GM12872 (cell line): ENCODE results near the gene ZNF143.

Source experiments
- CTCF ChIP-seq: IDR thresholded peaks from 3 replicates; pipeline ENCODE4 v1.5.1; 2011; ENCODE audit warnings: low read depth, mild to moderate bottlenecking, low read length, moderate library complexity; ENCODE audit not compliant: insufficient read depth

The ZNF143 gene

GRCh38 chr11:9460322-9461062 is at the start of gene ZNF143:
ZNF143 (plus strand) TSS chr11:9461012; CDS start chr11:9471309, 10,297 bp downstream.
- TF ChIP-seq CTCF: no peak

GRCh38 chr11:9428706-9429105 is 32.1 kb upstream of the ZNF143 start:
- no peak for TF ChIP-seq CTCF

- no peak for TF ChIP-seq CTCF
Measured at GRCh38 chr11:9438611-9439010, 22.2 kb upstream of the ZNF143 start.

- TF ChIP-seq CTCF: no peak
Measured at GRCh38 chr11:9446230-9446629, 14.6 kb upstream of the ZNF143 start.

- no peak for TF ChIP-seq CTCF
Measured at GRCh38 chr11:9448576-9449352, 12.0 kb upstream of the ZNF143 start.

GRCh38 chr11:9455722-9456121 is 5.1 kb upstream of the ZNF143 start:
- TF ChIP-seq CTCF: no peak

GRCh38 chr11:9459667-9460321 is 1.0 kb upstream of the ZNF143 start:
- TF ChIP-seq CTCF: no peak
